NCI-H82 treated with DMSO at 0.1 percent for 48 hours (cell line): ENCODE data around the gene DTNA.

ENCODE experiments used
- DNase-seq: peaks from one replicate; lab custom pipeline; 2025; ENCODE audit not compliant: unreplicated experiment; lab: John Stamatoyannopoulos, UW

DTNA gene

DNA sequence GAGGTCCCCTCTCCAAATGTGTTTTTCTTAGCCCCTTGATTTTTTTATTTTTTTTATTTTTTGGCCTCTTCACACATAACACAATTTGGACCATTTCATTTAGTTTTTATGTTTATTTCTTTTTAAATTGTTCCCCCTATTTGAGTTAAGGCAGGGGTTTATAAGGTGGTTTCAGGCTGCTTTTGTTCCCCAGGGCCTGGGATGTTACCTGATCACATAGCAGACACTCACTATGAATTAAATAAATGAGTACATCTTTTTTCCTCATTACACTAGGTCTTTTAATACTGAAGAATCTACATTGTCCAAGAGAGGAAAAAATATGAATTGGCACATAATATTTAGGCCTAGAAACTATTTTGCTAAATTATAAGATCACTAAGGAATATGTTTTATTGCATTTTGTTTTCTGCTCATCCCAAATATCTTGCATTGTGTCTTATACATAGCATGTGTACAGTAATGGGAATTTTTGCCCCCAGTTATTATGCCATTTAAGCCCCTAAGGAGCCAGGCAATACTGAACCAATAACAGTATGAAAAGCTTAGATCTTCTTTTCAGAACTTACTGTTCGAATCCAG is 218.7 kb downstream of the DTNA start:
- DNase-seq: no peak

DNA sequence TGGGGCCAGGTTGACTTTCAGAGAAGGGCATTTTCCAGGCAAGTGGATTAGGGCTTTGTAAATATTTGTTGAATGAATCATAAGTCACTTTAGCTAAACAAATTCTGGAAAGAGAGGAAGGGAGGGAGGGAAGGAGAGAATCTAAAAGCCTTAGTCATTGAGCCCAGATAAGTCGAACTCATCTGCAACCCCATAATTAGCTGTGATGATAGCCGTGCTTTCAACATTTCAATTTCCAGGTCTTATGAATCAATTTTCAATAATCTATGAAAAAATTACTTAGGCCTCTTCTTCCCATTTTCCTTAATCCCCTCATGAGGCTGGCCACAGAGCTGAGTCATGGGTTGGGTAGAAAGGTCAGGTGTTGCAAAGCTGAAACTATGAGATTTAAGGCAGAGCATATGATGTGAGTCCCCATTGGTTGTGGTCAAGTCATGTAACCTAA is 219.3 kb downstream of the DTNA start:
- DNase-seq: no peak

DNA sequence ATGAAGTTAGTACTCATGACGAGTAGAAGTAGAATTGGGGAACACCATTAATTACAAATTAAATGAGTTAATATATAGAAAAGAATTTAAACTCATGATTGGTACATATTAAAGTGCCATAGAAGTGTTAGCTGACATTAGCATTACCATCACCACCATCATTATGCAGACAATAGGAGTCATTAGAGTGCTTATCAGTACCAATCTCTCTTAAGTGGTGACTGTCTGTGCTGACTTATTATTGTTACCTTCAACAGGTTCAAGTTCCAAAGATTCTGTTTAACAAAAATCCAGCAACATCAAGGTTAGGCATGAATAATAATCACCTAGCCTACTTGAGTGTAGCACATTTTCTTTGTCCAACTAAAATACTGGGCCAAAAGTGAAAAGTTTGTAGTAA is 222.3 kb downstream of the DTNA start:
- DNase-seq: no peak

DNA sequence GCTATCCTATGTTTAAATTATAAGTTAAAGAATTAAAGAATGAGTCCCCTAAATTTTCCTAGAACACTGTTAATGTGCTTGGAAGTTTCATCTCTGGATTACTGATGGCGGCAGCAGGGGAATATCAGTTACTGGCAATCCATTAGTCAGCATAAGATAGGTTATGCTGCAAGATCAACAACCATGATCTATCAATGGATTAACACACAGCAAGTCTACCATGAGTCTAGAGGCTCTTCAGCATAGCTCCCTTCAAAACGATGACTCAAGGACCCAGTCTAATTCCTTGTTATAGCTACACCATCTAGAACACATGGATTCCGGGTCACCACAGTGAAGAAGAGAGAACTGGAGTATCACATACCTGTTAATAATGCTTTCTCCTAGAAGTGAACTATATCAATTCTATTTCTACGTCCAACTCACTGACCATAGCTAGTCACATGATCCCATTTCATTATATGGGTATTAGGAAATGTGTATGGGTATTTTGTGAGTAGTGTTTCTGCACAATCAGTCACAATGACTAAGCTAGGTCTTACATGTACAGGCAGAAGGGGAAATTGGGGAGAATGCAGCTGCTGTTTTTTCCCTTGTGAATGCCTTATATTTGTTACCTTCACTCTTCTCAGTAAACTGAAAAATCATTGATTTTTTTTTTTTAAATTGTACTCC is 222.8 kb downstream of the DTNA start:
- no peak for DNase-seq

DNA sequence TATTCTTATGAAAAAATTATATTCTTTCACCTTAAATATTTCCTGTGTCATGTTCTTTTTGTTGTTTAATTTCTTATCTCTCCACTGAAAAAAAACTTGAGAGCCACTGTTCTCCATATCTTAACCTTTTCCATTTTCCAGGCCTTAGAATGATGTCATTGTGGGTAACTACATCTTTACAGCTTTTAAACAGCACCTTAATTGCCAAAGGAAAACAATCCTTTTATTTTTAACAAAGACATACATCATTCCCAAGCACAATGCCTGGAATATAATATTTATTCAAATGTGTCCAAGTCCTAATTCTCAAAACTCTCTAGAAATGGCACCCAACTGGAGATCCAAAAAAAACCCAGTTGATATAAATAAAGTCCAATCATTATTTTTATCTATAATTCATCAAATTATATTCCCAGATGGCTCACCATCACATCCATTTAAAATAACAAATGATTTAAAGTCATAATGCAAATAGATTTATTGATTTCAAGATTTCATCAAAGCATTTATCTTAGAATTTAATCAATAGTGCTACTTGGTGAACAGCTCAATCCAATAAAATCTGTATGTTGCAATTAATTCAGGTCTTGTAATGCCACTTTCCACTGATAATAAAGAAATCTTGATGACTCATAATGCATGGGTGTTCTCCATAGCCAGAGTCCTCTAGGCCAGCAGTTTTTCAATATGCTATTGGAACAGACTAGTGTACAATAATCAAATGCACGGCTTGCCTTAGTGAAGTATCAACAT is 224.0 kb downstream of the DTNA start:
- no peak for DNase-seq

DNA sequence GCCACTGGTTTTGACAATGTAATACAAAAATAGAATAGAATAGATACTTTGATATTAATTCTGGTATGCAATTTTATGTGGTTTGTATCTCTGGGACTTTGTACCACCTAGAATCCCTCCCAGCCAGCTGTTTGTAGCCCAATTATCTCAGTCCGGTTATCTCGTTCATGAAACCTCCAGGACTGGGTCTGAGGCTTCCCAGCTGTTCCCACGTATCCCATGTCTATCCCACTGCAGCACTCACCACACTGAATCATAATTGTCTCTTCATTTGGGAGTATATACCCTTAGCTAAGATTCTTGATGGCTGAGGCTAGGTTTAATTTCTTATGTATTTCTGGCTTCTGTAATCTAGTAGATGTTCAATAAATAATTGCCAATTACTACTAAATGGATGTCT is 226.7 kb downstream of the DTNA start:
- DNase-seq: no peak

DNA sequence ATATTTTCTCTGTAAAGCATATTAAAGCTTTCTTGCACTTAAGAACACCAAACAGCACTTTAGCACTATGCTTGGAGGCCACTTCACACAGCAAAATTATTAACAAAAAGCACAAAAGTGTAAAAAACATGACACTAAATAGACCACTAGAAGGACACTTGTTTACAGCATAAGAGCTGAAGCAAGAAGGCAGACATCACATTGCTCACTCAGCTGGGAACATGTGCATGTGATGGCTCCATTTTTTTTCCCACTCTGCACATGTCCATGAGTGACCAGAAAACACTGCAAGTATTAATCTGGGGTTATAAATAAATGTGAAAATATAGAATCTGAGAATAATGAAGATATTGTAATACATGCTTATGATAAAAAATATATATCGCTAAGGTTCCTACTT is 228.0 kb downstream of the DTNA start:
- DNase-seq: no peak
